ENCODE measurements around the gene UBE2C. TPM values are rescaled to one million over a fixed set of nuclear protein-coding genes. Genes with fewer than 3 reads are reported as not detected.

Gene UBE2C
- total and polyA plus RNA-seq, 2 experiments from 2014 or later: 26.7 to 46.9 TPM

DNA sequence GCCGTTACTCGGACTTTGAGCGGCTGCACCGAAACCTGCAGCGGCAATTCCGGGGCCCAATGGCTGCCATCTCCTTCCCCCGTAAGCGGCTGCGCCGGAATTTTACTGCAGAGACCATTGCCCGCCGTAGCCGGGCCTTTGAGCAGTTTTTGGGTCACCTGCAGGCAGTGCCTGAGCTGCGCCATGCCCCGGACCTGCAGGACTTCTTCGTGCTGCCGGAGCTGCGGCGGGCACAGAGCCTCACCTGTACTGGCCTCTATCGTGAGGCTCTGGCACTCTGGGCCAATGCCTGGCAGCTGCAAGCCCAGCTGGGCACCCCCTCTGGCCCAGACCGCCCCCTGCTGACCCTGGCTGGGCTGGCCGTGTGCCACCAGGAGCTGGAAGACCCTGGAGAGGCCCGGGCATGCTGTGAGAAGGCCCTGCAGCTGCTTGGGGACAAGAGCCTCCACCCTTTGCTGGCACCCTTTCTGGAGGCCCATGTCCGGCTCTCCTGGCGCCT lies 28.3 kb downstream of the UBE2C start:
- TF ChIP-seq, protein P1, sequence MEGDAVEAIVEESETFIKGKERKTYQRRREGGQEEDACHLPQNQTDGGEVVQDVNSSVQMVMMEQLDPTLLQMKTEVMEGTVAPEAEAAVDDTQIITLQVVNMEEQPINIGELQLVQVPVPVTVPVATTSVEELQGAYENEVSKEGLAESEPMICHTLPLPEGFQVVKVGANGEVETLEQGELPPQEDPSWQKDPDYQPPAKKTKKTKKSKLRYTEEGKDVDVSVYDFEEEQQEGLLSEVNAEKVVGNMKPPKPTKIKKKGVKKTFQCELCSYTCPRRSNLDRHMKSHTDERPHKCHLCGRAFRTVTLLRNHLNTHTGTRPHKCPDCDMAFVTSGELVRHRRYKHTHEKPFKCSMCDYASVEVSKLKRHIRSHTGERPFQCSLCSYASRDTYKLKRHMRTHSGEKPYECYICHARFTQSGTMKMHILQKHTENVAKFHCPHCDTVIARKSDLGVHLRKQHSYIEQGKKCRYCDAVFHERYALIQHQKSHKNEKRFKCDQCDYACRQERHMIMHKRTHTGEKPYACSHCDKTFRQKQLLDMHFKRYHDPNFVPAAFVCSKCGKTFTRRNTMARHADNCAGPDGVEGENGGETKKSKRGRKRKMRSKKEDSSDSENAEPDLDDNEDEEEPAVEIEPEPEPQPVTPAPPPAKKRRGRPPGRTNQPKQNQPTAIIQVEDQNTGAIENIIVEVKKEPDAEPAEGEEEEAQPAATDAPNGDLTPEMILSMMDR (IDR thresholded peaks at IDR 0.05; ENCODE audit: poor library complexity): no peak
- TF ChIP-seq EZH2 (IDR thresholded peaks at IDR 0.05; ENCODE audit: borderline replicate concordance) (no peak), EZH2phosphoT487 (IDR thresholded peaks at IDR 0.05; ENCODE audit: low read depth, severe bottlenecking, unreplicated experiment) (no peak)
- no peaks in the 10 kb centered on the region for H3K27me3 ChIP-seq
- H3K4me3 ChIP-seq: no peak overlapping the region
- H3K4me2 ChIP-seq: no peak overlapping the region
- H3K9me3 ChIP-seq (ENCODE audit: low read depth): no peaks in the 10 kb centered on the region
- H3K36me3 ChIP-seq (replicated peaks; ENCODE audit: insufficient read depth, low read depth): no peaks in the 10 kb centered on the region
- H3K79me2 ChIP-seq: peaks cover 4% of the 10 kb centered on the region
- H3K27ac ChIP-seq: no peak overlapping the region
- peaks cover 7% of the 10 kb centered on the region for H3K4me1 ChIP-seq (ENCODE audit: insufficient read depth)
- DNase-seq (ENCODE audit: low spot score): no peak
- WGBS (ENCODE audit: low lambda C conversion rate, missing lambda C conversion rate): 97% methylated on average over 25 of the region's 25 CpGs
- H4K20me1 ChIP-seq (ENCODE audit: insufficient read depth, poor library complexity, severe bottlenecking): no peaks in the 10 kb centered on the region
- no peak overlapping the region for H2AFZ ChIP-seq
- H3K9me2 ChIP-seq (replicated peaks; ENCODE audit: insufficient read depth): no peaks in the 10 kb centered on the region

DNA sequence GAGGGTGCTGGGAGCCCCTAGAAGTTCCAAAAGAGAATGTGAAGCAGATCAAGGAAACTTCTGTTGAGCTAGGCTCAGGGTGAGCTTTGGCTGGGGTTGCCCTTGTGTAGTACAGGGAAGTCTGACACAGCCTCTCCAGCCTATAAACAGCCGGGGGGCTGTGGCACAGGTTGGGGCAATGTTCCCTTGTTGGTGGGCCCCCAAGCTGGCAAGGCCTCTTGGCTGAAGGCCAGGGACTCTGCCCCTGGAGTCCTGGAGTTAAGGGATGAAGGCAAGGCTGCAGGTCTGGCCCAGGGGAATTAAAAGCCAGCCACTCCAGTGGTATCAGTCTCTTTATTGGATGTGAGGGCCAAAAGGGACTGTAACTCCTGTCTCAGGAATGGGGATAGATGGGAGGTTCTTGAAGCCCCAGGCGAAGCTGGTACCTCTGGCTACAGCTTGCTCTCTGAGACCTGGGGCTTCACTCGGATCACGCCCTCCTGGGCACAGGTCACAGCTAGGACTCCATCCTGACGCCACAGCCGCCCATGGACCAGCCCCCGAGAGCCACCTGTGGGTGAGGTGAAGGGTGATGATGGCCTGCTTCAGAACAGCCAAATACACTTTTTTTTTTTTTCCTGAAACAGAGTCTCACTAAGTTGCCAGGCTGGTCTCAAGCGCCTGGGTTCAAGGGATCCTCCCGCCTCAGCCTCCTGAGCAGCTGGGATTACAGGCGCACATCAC lies 29.1 kb downstream of the UBE2C start:
- H4K20me1 ChIP-seq (ENCODE audit: insufficient read depth, poor library complexity, severe bottlenecking): no peaks in the 10 kb centered on the region
- H3K79me2 ChIP-seq: peaks cover 4% of the 10 kb centered on the region
- H3K4me2 ChIP-seq: no peak overlapping the region
- TF ChIP-seq, protein P1 (IDR thresholded peaks at IDR 0.05; ENCODE audit: poor library complexity): no peak
- TF ChIP-seq EZH2 (IDR thresholded peaks at IDR 0.05; ENCODE audit: borderline replicate concordance) (no peak), EZH2phosphoT487 (IDR thresholded peaks at IDR 0.05; ENCODE audit: low read depth, severe bottlenecking, unreplicated experiment) (no peak)
- peaks cover 3% of the 10 kb centered on the region for H3K4me1 ChIP-seq (ENCODE audit: insufficient read depth)
- H3K9me2 ChIP-seq (replicated peaks; ENCODE audit: insufficient read depth): no peaks in the 10 kb centered on the region
- DNase-seq (ENCODE audit: low spot score): no peak
- no peak overlapping the region for H3K27ac ChIP-seq
- H2AFZ ChIP-seq: no peak overlapping the region
- H3K36me3 ChIP-seq (replicated peaks; ENCODE audit: insufficient read depth, low read depth): no peaks in the 10 kb centered on the region
- no peaks in the 10 kb centered on the region for H3K9me3 ChIP-seq (ENCODE audit: low read depth)
- 94% methylated on average over 10 of the region's 10 CpGs for WGBS (ENCODE audit: low lambda C conversion rate, missing lambda C conversion rate)
- H3K4me3 ChIP-seq: no peak overlapping the region
- H3K27me3 ChIP-seq: no peaks in the 10 kb centered on the region

DNA sequence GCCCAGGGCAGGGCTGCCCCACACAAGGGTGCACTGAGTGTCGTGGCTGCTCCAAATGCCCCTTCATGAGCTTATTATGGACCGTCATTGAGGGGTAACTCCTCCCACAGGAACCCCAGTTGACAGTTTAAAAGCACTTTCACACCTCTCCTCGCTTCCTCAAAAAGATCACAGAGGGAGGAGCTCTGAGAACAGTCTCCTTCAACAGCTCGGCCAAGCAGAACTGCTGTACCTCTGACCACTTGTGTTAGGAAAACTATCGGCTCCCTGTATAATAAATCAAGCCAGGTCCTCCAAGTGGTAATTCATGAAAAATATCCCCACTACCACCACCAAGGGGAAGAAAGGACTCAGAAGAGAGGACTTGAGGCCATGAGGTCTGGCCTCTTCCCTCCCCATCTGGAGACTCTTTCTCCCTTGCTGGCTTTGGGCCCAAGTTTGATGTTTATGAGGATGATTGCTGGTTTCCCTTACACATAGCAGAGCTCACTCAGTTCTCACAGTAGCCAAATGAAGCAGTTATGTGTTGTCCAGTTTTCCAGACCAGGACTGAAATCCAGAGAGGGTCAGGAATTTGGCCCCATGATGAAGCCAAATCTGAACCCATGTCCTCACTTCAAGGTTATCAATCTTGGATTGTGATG lies 29.8 kb downstream of the UBE2C start:
- TF ChIP-seq EZH2 (IDR thresholded peaks at IDR 0.05; ENCODE audit: borderline replicate concordance): no peak
- no peak for TF ChIP-seq EZH2phosphoT487 (IDR thresholded peaks at IDR 0.05; ENCODE audit: low read depth, severe bottlenecking, unreplicated experiment)
- TF ChIP-seq, protein P1 (IDR thresholded peaks at IDR 0.05; ENCODE audit: poor library complexity): no peak
- H3K27ac ChIP-seq: no peak overlapping the region
- H3K36me3 ChIP-seq (replicated peaks; ENCODE audit: insufficient read depth, low read depth): no peaks in the 10 kb centered on the region
- H3K79me2 ChIP-seq: peaks cover 4% of the 10 kb centered on the region
- no peak overlapping the region for H2AFZ ChIP-seq
- WGBS (ENCODE audit: low lambda C conversion rate, missing lambda C conversion rate): 85% methylated on average over 5 of the region's 5 CpGs
- H3K4me3 ChIP-seq: no peak overlapping the region
- no peaks in the 10 kb centered on the region for H3K4me1 ChIP-seq (ENCODE audit: insufficient read depth)
- no peak overlapping the region for H3K4me2 ChIP-seq
- no peak for DNase-seq (ENCODE audit: low spot score)
- H3K27me3 ChIP-seq: no peaks in the 10 kb centered on the region
- no peaks in the 10 kb centered on the region for H4K20me1 ChIP-seq (ENCODE audit: insufficient read depth, poor library complexity, severe bottlenecking)
- no peaks in the 10 kb centered on the region for H3K9me3 ChIP-seq (ENCODE audit: low read depth)
- no peaks in the 10 kb centered on the region for H3K9me2 ChIP-seq (replicated peaks; ENCODE audit: insufficient read depth)

All from hepatocyte (in vitro differentiated cells).